Stimulated activated CD4-positive, alpha-beta T cell treated with anti-CD3 and anti-CD28 coated beads, Interleukin-2, amount 100 ng/mL, for 48 hours (primary cell): Measurements from ENCODE around the gene CBLB.

ENCODE experiments used
- DNase-seq, 2 donors: peaks; one replicate each; pipeline ENCODE4 v3.0.0-alpha.2; 2020

Gene CBLB

GRCh38 chr3:105676621-105677300, 192.1 kb downstream of the CBLB start:
- peak; percentile 21 to 34 for DNase-seq

- DNase-seq: no peak
Observed at GRCh38 chr3:105674437-105675065, 194.3 kb downstream of the CBLB start.

GRCh38 chr3:105672996-105673395, 195.8 kb downstream of the CBLB start:
- no peak for DNase-seq

- no peak for DNase-seq
Observed at GRCh38 chr3:105662306-105662705, 206.5 kb downstream of the CBLB start.

DNA sequence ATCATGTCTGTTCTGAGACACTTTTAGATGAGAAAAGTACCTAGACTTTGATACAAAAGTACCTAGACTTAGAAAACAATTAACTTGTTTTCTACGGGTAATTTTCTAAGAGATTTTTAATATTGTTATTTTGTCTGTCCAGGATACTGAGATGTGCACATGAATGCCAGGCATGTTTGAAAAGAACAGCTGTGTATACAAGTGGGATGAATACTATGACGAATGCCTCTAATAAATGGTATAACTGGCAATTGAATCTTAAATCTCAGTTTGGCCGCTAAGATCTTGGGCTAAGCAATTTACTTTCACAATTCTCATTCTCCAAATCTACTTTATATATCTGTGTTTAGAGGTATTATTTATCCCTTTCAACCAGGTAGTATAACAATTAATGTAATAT, 207.4 kb downstream of the CBLB start:
- DNase-seq: no peak

DNA sequence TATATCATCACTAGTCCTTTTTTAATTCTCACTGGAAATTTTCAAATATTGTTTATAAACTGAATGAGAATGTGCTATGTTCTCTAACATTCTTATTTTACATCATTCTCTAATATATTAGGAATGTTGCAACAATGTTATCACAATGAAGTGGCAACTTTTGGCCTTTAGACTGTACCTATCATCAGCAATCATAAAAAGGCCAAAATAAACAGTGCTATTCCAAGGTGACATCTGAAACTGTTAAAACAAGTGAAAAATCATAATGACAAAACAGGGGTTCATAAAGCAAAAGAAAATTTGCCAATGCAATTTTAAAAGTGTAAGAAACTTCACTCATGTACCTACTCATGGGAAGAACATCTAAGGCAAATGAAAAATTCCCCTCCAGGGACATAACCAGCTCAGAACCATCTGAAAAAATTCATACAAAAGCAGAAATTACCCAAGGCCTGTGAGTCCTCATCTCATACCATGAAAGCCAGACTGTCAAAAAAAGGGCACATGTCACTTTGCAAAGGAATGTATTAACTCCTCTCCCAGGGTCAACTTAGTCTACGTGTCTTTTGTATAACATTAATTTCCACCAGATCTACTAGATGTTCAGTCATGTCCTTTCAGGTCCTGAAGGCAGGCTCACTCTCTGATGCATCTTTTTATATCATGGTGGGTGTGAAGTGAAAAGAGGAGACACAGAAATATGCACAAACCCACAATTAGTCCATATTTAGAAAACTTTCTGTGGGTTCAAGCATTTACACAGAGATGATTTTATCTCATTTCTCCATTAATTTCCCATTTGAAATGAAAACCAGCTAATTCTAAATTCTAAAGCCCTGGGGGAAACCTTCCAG, 211.9 kb downstream of the CBLB start:
- no peak for DNase-seq

DNA sequence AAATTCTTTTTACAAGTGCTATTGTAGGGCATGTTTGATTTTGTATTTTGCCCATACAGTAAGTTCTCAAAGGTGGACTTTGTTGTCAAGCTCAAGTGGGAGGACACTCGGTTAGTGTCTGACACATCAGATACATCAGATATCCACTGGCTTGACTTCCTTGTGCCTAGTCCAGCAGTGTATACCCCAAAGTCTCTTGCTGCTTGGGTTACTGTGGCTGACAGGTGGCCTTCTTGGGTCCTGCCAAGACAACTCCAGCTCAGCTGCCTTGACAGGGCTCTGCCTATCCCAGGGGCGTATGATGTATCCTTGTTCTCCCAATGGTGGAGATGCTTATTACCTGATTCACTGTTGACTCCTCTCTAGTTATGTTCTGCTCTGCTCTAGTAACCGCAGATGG, 214.9 kb downstream of the CBLB start:
- no peak for DNase-seq

GRCh38 chr3:105653166-105653565, 215.6 kb downstream of the CBLB start:
- DNase-seq: no peak

GRCh38 chr3:105649480-105649879, 219.3 kb downstream of the CBLB start:
- no peak for DNase-seq

GRCh38 chr3:105647047-105647446, 221.8 kb downstream of the CBLB start:
- DNase-seq: no peak

- no peak for DNase-seq
Observed at GRCh38 chr3:105639131-105639530, 229.7 kb downstream of the CBLB start.

DNA sequence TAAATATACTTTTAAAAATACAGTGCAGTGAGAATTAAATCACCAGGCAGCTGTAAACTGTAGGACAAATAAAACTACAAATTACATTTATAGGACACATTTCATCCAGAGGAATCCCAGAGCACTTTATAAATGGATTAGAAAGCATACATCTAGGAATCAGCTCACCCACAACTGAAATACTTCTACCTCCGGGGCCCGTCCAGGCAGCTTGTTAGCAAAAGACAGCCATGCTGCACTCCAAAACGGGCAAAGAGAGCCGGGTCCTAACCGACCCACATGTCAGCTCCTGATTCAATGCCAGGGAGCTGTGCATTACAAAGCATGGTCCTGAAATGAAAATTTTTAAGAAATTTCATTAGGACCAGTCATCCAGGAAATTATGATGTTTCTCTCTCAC, 234.1 kb downstream of the CBLB start:
- DNase-seq: no peak

GRCh38 chr3:105629718-105630117, 239.1 kb downstream of the CBLB start:
- no peak for DNase-seq

DNA sequence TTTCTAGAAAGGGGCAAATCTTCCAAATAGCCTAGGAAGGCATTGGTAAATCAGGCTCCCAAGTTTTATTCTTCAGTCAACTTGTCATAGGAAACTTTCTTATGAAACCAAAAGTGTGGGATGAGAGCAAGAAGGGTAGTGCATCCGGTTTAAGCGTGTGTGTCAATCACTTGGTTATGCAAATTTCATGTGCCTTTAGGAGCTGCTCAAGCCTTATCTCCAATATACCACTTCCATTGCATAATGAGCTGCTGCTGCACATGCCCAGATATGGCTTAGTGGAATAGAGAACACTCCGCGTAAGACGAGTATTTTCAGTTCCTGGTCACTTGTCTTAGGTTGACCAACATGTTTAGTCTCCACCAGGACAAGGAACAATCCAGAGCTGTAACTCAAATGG, 242.1 kb downstream of the CBLB start:
- DNase-seq: no peak

- no peak for DNase-seq
Observed at GRCh38 chr3:105622169-105622568, 246.6 kb downstream of the CBLB start.

GRCh38 chr3:105620236-105620635, 248.6 kb downstream of the CBLB start:
- no peak for DNase-seq

- no peak for DNase-seq
Observed at GRCh38 chr3:105619651-105620050, 249.2 kb downstream of the CBLB start.

DNA sequence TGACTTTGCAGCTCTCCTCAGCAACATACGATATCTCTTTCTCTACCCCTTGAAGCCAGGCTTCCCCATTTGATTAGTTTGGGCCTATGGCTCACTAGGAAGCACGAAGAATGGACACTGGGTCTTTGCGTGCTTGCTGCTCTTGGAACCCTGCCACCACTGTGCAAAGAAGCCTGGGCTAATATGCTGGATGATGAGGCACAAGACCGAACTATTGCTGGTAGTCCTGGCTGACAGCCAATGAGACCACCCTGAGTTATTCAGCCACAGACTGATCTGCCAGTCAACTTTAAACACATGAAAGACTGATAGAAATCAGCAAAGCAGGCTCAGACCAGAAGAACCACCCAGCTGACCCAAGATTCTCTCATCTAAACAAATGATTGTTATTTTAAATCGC, 250.3 kb downstream of the CBLB start:
- DNase-seq: no peak

- DNase-seq: no peak
Observed at GRCh38 chr3:105616374-105617121, 252.3 kb downstream of the CBLB start.

DNA sequence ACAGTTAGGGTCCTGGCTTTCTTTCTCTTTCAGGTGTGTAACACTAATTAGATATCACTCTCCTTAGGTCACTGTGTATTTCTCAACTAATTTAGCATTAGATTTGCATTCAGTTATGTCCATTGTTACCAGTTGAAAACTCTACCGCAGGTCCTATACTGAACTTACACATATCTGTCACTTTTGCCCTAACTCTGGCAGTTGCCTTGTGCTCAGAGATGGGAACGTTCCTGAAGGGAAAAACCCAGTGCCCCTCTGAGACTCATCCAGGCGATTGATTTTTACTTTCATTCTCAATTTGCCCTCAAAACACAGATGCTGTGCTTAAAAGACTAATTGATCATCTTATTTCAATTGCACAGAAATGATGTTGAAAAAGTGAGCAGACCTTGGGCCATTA, 253.0 kb downstream of the CBLB start:
- no peak for DNase-seq

DNA sequence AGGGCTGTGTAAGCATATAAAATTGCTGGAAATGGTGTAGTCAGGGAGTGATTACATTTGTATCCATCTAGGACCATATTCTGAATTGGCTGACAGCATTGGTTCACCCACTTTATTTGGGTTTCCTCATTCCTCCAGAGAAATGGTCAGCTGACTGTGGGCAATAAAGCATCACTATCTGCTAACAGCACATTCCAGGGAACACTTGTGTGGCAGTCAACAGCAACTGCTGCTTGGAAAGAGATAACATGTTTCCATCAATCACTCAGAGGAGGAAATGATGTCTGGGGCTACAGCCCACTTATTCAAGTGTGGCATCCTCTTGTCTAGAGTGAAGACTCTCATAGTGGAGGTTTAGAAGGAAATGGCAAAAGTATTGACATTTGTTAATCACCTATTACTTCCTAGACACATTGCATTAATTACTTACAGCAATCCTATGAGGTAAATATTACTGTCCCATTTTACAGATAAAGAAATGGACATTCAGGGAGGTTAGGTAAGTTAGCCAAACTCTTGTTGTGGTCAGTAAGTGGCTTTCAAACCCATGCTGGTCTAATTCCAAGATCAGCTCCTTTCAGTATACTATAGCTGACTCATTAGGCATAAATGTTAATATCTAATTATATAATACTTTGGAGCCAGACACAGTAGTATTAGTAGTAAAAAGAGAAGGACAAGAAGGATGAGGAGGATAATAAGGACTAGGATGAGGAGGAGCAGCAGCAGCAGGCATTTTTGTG, 254.4 kb downstream of the CBLB start:
- DNase-seq: no peak

- DNase-seq: no peak
Observed at GRCh38 chr3:105613120-105613519, 255.7 kb downstream of the CBLB start.
